Epithelial cell of esophagus (primary cell): Measurements from ENCODE around the gene KCNN1.
"Not testable (repeated sequence)": the region's sequence is repeated elsewhere in the genome, so short reads cannot be mapped to it uniquely, and the experiment has no call there.

Experiments used
- DNase-seq: peaks from one replicate; pipeline ENCODE4 v3.0.0; 2010; ENCODE audit warnings: low read depth
- H3K4me3 ChIP-seq: 2 replicates; pipeline ENCODE4 v1.5.1; 2011; ENCODE audit warnings: mild to moderate bottlenecking, low read length, control low read depth
- CTCF ChIP-seq: IDR thresholded peaks from 2 replicates; pipeline ENCODE4 v1.5.1; 2011; ENCODE audit warnings: low read depth, mild to moderate bottlenecking, low read length, control low read depth, inconsistent platforms; ENCODE audit not compliant: insufficient read depth; ENCODE audit errors: missing control alignments

KCNN1 gene

GRCh38 chr19:17998827-17999150, 31.9 kb downstream of the KCNN1 start:
- TF ChIP-seq CTCF = no peak
- H3K4me3 ChIP-seq = no peak overlapping the region
- no peak for DNase-seq

- H3K4me3 ChIP-seq = no peak overlapping the region
Measured at GRCh38 chr19:17999684-18000479, 33.0 kb downstream of the KCNN1 start.

GRCh38 chr19:18000480-18000914, 33.6 kb downstream of the KCNN1 start:
- DNase-seq = no peak
- no peak overlapping the region for H3K4me3 ChIP-seq
- TF ChIP-seq CTCF = no peak

More at GRCh38 chr19:17999684-18000479, 33.0 kb downstream of the KCNN1 start:
- no peak for TF ChIP-seq CTCF
- DNase-seq = no peak

- TF ChIP-seq CTCF = no peak
- H3K4me3 ChIP-seq = peak overlapping the region; percentile 63
- DNase-seq = peak; percentile 84
Measured at GRCh38 chr19:18000915-18001776, 34.2 kb downstream of the KCNN1 start.

GRCh38 chr19:18001777-18002345, 35.0 kb downstream of the KCNN1 start:
- no peak for DNase-seq
- TF ChIP-seq CTCF = no peak
- peak overlapping the region; percentile 63 for H3K4me3 ChIP-seq

GRCh38 chr19:18002347-18002850, 35.5 kb downstream of the KCNN1 start:
- DNase-seq = no peak

GRCh38 chr19:18005750-18006149, 38.8 kb downstream of the KCNN1 start:
- not testable (repeated sequence) for DNase-seq

More at GRCh38 chr19:18002347-18002850, 35.5 kb downstream of the KCNN1 start:
- no peak for TF ChIP-seq CTCF
- H3K4me3 ChIP-seq = no peak overlapping the region

More at GRCh38 chr19:18005750-18006149, 38.8 kb downstream of the KCNN1 start:
- H3K4me3 ChIP-seq = not testable (repeated sequence)
